Measurements from ENCODE around the gene HAS3. TPM values are rescaled to one million over a fixed set of nuclear protein-coding genes. Genes with fewer than 3 reads are reported as not detected.

HAS3 gene
- total RNA-seq, 4 donors from 2014 or later, result 0.23 to 10.0 (median 1.6) TPM; not detected in 1

DNA sequence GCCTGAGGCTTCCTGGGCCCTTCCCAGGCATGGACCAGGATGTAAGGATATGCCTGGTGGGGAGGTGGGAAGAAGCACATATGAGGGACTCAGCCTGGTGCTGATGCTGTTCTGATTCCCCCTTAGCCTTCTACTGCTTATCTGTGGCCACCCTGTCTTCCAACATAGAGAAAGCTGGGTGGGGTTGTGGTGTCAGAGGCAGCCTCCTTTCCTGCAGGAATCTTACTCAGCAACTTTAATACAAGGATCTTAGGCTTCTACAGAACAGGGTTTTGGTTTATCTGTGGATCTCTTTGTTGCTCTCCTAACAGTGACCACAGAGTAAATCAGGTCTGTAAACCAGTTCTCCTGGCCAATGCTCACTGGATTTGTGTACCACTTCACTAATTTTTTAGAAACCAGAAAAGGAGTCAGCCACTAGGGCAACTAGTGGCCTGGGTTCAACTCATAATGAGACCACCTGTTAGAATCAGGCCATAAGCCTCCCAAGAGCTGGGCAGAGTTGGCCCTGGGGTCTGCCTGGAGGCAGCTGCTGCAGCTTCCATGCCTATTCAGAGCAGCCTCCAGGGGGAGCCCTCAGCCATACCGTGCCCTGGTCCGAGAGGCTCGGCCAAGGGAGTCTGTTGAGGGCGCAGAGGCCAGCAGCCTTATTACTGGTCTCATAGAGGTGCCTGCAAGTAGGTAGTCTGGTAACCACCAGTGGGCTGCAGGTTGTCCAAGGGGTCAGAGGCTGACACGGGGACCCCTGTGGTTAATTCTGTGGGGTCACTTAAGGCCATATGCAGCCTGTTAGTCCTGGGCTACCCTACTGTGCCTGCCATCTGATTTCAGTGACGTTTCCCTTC lies 7.1 kb downstream of the HAS3 start:
- H3K4me3 ChIP-seq, result no peak overlapping the region
- DNase-seq (no peak), ATAC-seq (no peak)
- H3K4me1 ChIP-seq, result peaks cover 15 to 18% of the 10 kb centered on the region in 2 donors
- intact Hi-C loops (cut with DNase I; ENCODE audit: low total_unique reads), result no loop called here
- no peak overlapping the region for H3K27ac ChIP-seq
- peak in 4 of 5 experiments; percentile 37 to 71 (median 46) for TF ChIP-seq CTCF (IDR thresholded peaks at IDR 0.05 in 4 of 5, conservative IDR thresholded peaks at IDR 0.05 in 1 of 5)
- TF ChIP-seq POLR2A (IDR thresholded peaks at IDR 0.05), result no peak
- H3K9me3 ChIP-seq, result no peaks in the 10 kb centered on the region
- H3K27me3 ChIP-seq, result no peaks in the 10 kb centered on the region
- in situ Hi-C loops (cut with MboI; ENCODE audit: low sequenced_read_pairs in 4 of 4), result loop anchor here in 2 of 4 donors (25.0 kb wide), 1 partner anchor 575 kb away; the partner anchor contains the start of gene ZFP90 (in 2 of the 2)
- H3K36me3 ChIP-seq, result peaks cover 0 to 21% of the 10 kb centered on the region in 2 donors

DNA sequence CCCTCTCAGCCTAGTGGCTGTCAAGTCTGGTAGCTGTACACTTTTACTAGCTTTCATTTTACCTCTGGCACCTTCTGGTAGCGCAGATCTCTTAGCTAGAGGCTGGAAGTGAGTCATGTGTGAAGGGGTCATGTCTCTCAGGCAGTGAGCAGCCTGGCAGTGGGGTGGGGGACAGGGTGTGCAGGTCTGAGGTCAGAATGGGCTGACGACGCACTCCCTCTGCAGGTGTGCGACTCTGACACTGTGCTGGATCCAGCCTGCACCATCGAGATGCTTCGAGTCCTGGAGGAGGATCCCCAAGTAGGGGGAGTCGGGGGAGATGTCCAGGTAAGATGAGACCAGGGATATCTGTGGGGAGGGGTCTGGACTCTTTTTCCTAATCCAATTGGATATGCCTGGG lies 7.8 kb downstream of the HAS3 start:
- no peak for DNase-seq
- Histone ChIP-seq H3K9me3 (no peaks in the 10 kb centered on the region), H3K4me1 (peaks cover 12 to 19% of the 10 kb centered on the region in 2 donors), H3K27me3 (no peaks in the 10 kb centered on the region), H3K4me3 (no peak overlapping the region), H3K27ac (no peak overlapping the region), H3K36me3 (peaks cover 0 to 26% of the 10 kb centered on the region in 2 donors)
- in situ Hi-C loops (cut with MboI; ENCODE audit: low sequenced_read_pairs in 4 of 4), result loop anchor here in 2 of 4 donors (25.0 kb wide), 1 partner anchor 576 kb away; the partner anchor contains the start of gene ZFP90 (in 2 of the 2)
- no peak for ATAC-seq
- intact Hi-C loops (cut with DNase I; ENCODE audit: low total_unique reads), result no loop called here
- TF ChIP-seq POLR2A (IDR thresholded peaks at IDR 0.05) (no peak), CTCF (IDR thresholded peaks at IDR 0.05 in 4 of 5, conservative IDR thresholded peaks at IDR 0.05 in 1 of 5) (no peak)

DNA sequence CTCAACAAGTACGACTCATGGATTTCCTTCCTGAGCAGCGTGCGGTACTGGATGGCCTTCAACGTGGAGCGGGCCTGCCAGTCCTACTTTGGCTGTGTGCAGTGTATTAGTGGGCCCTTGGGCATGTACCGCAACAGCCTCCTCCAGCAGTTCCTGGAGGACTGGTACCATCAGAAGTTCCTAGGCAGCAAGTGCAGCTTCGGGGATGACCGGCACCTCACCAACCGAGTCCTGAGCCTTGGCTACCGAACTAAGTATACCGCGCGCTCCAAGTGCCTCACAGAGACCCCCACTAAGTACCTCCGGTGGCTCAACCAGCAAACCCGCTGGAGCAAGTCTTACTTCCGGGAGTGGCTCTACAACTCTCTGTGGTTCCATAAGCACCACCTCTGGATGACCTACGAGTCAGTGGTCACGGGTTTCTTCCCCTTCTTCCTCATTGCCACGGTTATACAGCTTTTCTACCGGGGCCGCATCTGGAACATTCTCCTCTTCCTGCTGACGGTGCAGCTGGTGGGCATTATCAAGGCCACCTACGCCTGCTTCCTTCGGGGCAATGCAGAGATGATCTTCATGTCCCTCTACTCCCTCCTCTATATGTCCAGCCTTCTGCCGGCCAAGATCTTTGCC lies 9.0 kb downstream of the HAS3 start:
- Histone ChIP-seq H3K9me3 (no peaks in the 10 kb centered on the region), H3K27ac (no peak overlapping the region), H3K36me3 (peaks cover 0 to 36% of the 10 kb centered on the region in 2 donors), H3K4me1 (peaks cover 22 to 28% of the 10 kb centered on the region in 2 donors), H3K27me3 (no peaks in the 10 kb centered on the region), H3K4me3 (no peak overlapping the region)
- intact Hi-C loops (cut with DNase I; ENCODE audit: low total_unique reads), result no loop called here
- ATAC-seq (no peak), DNase-seq (no peak)
- in situ Hi-C loops (cut with MboI; ENCODE audit: low sequenced_read_pairs in 4 of 4), result loop anchor here in 2 of 4 donors (25.0 kb wide), 1 partner anchor 577 kb away; the partner anchor contains the start of gene ZFP90 (in 2 of the 2)
- TF ChIP-seq POLR2A (IDR thresholded peaks at IDR 0.05), result no peak
- no peak for TF ChIP-seq CTCF (IDR thresholded peaks at IDR 0.05 in 4 of 5, conservative IDR thresholded peaks at IDR 0.05 in 1 of 5)

DNA sequence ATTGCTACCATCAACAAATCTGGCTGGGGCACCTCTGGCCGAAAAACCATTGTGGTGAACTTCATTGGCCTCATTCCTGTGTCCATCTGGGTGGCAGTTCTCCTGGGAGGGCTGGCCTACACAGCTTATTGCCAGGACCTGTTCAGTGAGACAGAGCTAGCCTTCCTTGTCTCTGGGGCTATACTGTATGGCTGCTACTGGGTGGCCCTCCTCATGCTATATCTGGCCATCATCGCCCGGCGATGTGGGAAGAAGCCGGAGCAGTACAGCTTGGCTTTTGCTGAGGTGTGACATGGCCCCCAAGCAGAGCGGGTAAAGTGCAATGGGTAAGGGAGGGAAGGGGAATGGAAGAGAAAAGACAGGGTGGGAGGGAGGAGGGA lies 9.5 kb downstream of the HAS3 start:
- Histone ChIP-seq H3K36me3 (peaks cover 0 to 37% of the 10 kb centered on the region in 2 donors), H3K27ac (no peak overlapping the region), H3K4me3 (no peak overlapping the region), H3K27me3 (no peaks in the 10 kb centered on the region), H3K9me3 (no peaks in the 10 kb centered on the region), H3K4me1 (peaks cover 24 to 28% of the 10 kb centered on the region in 2 donors)
- ATAC-seq (no peak), DNase-seq (no peak)
- intact Hi-C loops (cut with DNase I; ENCODE audit: low total_unique reads), result no loop called here
- TF ChIP-seq POLR2A (IDR thresholded peaks at IDR 0.05) (no peak), CTCF (IDR thresholded peaks at IDR 0.05 in 4 of 5, conservative IDR thresholded peaks at IDR 0.05 in 1 of 5) (no peak)
- in situ Hi-C loops (cut with MboI; ENCODE audit: low sequenced_read_pairs in 4 of 4), result loop anchor here in 2 of 4 donors (25.0 kb wide), 1 partner anchor 578 kb away; the partner anchor contains the start of gene ZFP90 (in 2 of the 2)

Data from gastrocnemius medialis (tissue), 4 donors.